Activated T-helper 1 cell treated with anti-CD3 and anti-CD28 coated beads, Interleukin-12 subunit alpha, Interleukin-12 subunit beta, Interleukin-2, Interleukin-4 antibody, amounts not matched to agents 30 ng/mL and 10 ng/mL and 1 ng/mL, durations not matched to agents 14 hours and 24 hours and 36 hours (primary cell): ENCODE measurements around the gene ACSM6. TPM values are rescaled to one million over a fixed set of nuclear protein-coding genes. Genes with fewer than 3 reads are reported as not detected.
A peak's percentile ranks its signal among the peaks of the same experiment; 100 is the strongest.

Source experiments
- DNase-seq: peaks from one replicate; pipeline ENCODE4 v3.0.0; 2021; ENCODE audit warnings: low spot score
- H3K27ac Mint-ChIP-seq: one replicate; pipeline ENCODE4 v1.8.0; 2021; ENCODE audit warnings: mild to moderate bottlenecking, mixed read lengths
- H3K27me3 Mint-ChIP-seq: one replicate; pipeline ENCODE4 v1.8.0; 2022; ENCODE audit warnings: mild to moderate bottlenecking, moderate library complexity, mixed read lengths; ENCODE audit not compliant: insufficient read depth
- H3K36me3 Mint-ChIP-seq: one replicate; pipeline ENCODE4 v1.8.0; 2021; ENCODE audit warnings: low read depth, mixed read lengths
- H3K4me1 Mint-ChIP-seq: one replicate; pipeline ENCODE4 v1.8.0; 2021; ENCODE audit warnings: low read depth, mixed read lengths
- H3K4me3 Mint-ChIP-seq: one replicate; pipeline ENCODE4 v1.8.0; 2021; ENCODE audit warnings: mild to moderate bottlenecking, moderate library complexity, mixed read lengths
- H3K9me3 Mint-ChIP-seq: one replicate; pipeline ENCODE4 v1.8.0; 2021; ENCODE audit warnings: mixed read lengths
- intact Hi-C: fragments of 100-400 bp; cut with micrococcal nuclease; formaldehyde crosslinking; loops from one replicate; pipeline ENCODE4 v1.15.1; 2024
- total RNA-seq: library from RNA; stranded (reverse); gene quantifications from 2 replicates; pipeline ENCODE4 v1.2.3, GENCODE V29; 2022

ACSM6 gene
- total RNA-seq, 1 donor from 2014 or later = not detected

GRCh38 chr10:95253686-95254085 is 59.6 kb downstream of the ACSM6 start:
- intact Hi-C loops = no loop called here
- DNase-seq = no peak
- Mint-ChIP-seq H3K4me3 (no peak overlapping the region), H3K9me3 (no peaks in the 10 kb centered on the region), H3K36me3 (peaks cover 3% of the 10 kb centered on the region), H3K27me3 (peaks cover 8% of the 10 kb centered on the region), H3K4me1 (peaks cover 8% of the 10 kb centered on the region), H3K27ac (no peak overlapping the region)

GRCh38 chr10:95254629-95255028 is 60.6 kb downstream of the ACSM6 start:
- H3K4me3 Mint-ChIP-seq = no peak overlapping the region
- H3K27ac Mint-ChIP-seq = no peak overlapping the region
- no peak for DNase-seq
- H3K36me3 Mint-ChIP-seq = peaks cover 2% of the 10 kb centered on the region
- H3K4me1 Mint-ChIP-seq = peaks cover 8% of the 10 kb centered on the region
- no peaks in the 10 kb centered on the region for H3K9me3 Mint-ChIP-seq
- peaks cover 8% of the 10 kb centered on the region for H3K27me3 Mint-ChIP-seq
- intact Hi-C loops = no loop called here

GRCh38 chr10:95256268-95256667 is 62.2 kb downstream of the ACSM6 start:
- Mint-ChIP-seq H3K9me3 (no peaks in the 10 kb centered on the region), H3K27ac (no peak overlapping the region), H3K4me3 (no peak overlapping the region), H3K27me3 (peaks cover 8% of the 10 kb centered on the region), H3K4me1 (peaks cover 8% of the 10 kb centered on the region), H3K36me3 (peaks cover 2% of the 10 kb centered on the region)
- intact Hi-C loops = no loop called here
- DNase-seq = no peak

- H3K27me3 Mint-ChIP-seq = peaks cover 3% of the 10 kb centered on the region
- no peak for DNase-seq
- H3K9me3 Mint-ChIP-seq = no peaks in the 10 kb centered on the region
- peaks cover 2% of the 10 kb centered on the region for H3K36me3 Mint-ChIP-seq
- no peak overlapping the region for H3K27ac Mint-ChIP-seq
- intact Hi-C loops = no loop called here
- H3K4me1 Mint-ChIP-seq = peaks cover 8% of the 10 kb centered on the region
- H3K4me3 Mint-ChIP-seq = no peak overlapping the region
Observed at GRCh38 chr10:95257849-95258248, 63.8 kb downstream of the ACSM6 start.

GRCh38 chr10:95260397-95260881 is 66.4 kb downstream of the ACSM6 start:
- H3K9me3 Mint-ChIP-seq = no peaks in the 10 kb centered on the region
- no peak for DNase-seq
- H3K4me1 Mint-ChIP-seq = no peaks in the 10 kb centered on the region
- peaks cover 2% of the 10 kb centered on the region for H3K27me3 Mint-ChIP-seq
- H3K36me3 Mint-ChIP-seq = peaks cover 2% of the 10 kb centered on the region
- H3K27ac Mint-ChIP-seq = no peak overlapping the region
- no peak overlapping the region for H3K4me3 Mint-ChIP-seq
- intact Hi-C loops = no loop called here

- Mint-ChIP-seq H3K4me1 (no peaks in the 10 kb centered on the region), H3K4me3 (no peak overlapping the region), H3K9me3 (no peaks in the 10 kb centered on the region), H3K36me3 (peaks cover 2% of the 10 kb centered on the region), H3K27me3 (peaks cover 2% of the 10 kb centered on the region), H3K27ac (no peak overlapping the region)
- intact Hi-C loops = no loop called here
- DNase-seq = no peak
Observed at GRCh38 chr10:95260909-95261552, 67.0 kb downstream of the ACSM6 start.

GRCh38 chr10:95261926-95262325 is 67.9 kb downstream of the ACSM6 start:
- peaks cover 4% of the 10 kb centered on the region for H3K36me3 Mint-ChIP-seq

GRCh38 chr10:95262763-95263518 is 68.9 kb downstream of the ACSM6 start:
- intact Hi-C loops = no loop called here
- DNase-seq = no peak
- H3K27me3 Mint-ChIP-seq = peaks cover 2% of the 10 kb centered on the region
- H3K27ac Mint-ChIP-seq = no peak overlapping the region
- H3K4me1 Mint-ChIP-seq = no peaks in the 10 kb centered on the region
- no peak overlapping the region for H3K4me3 Mint-ChIP-seq
- no peaks in the 10 kb centered on the region for H3K9me3 Mint-ChIP-seq
- peaks cover 4% of the 10 kb centered on the region for H3K36me3 Mint-ChIP-seq

More at GRCh38 chr10:95261926-95262325, 67.9 kb downstream of the ACSM6 start:
- H3K27me3 Mint-ChIP-seq = peaks cover 2% of the 10 kb centered on the region
- no peak for DNase-seq
- intact Hi-C loops = no loop called here
- H3K4me3 Mint-ChIP-seq = no peak overlapping the region
- H3K27ac Mint-ChIP-seq = no peak overlapping the region
- H3K4me1 Mint-ChIP-seq = no peaks in the 10 kb centered on the region
- H3K9me3 Mint-ChIP-seq = no peaks in the 10 kb centered on the region

- intact Hi-C loops = no loop called here
- no peak for DNase-seq
- Mint-ChIP-seq H3K27me3 (peaks cover 3% of the 10 kb centered on the region), H3K4me1 (no peaks in the 10 kb centered on the region), H3K4me3 (no peak overlapping the region), H3K36me3 (peaks cover 4% of the 10 kb centered on the region), H3K27ac (no peak overlapping the region), H3K9me3 (no peaks in the 10 kb centered on the region)
Observed at GRCh38 chr10:95263864-95264226, 69.8 kb downstream of the ACSM6 start.

GRCh38 chr10:95264227-95265051 is 70.4 kb downstream of the ACSM6 start:
- intact Hi-C loops = no loop called here
- no peak for DNase-seq
- Mint-ChIP-seq H3K36me3 (peaks cover 4% of the 10 kb centered on the region), H3K9me3 (no peaks in the 10 kb centered on the region), H3K4me1 (no peaks in the 10 kb centered on the region), H3K27me3 (peaks cover 4% of the 10 kb centered on the region), H3K4me3 (no peak overlapping the region), H3K27ac (no peak overlapping the region)

- Mint-ChIP-seq H3K4me3 (no peak overlapping the region), H3K4me1 (no peaks in the 10 kb centered on the region), H3K36me3 (peaks cover 4% of the 10 kb centered on the region), H3K27me3 (peaks cover 4% of the 10 kb centered on the region), H3K27ac (no peak overlapping the region), H3K9me3 (no peaks in the 10 kb centered on the region)
- intact Hi-C loops = no loop called here
- DNase-seq = no peak
Observed at GRCh38 chr10:95265572-95265971, 71.5 kb downstream of the ACSM6 start.

- Mint-ChIP-seq H3K27me3 (peaks cover 4% of the 10 kb centered on the region), H3K9me3 (no peaks in the 10 kb centered on the region), H3K36me3 (peaks cover 4% of the 10 kb centered on the region), H3K4me3 (no peak overlapping the region), H3K4me1 (no peaks in the 10 kb centered on the region), H3K27ac (peak overlapping the region; percentile 18)
- intact Hi-C loops = no loop called here
- no peak for DNase-seq
Observed at GRCh38 chr10:95266674-95267095, 72.6 kb downstream of the ACSM6 start.

GRCh38 chr10:95267251-95267650 is 73.2 kb downstream of the ACSM6 start:
- intact Hi-C loops = no loop called here
- H3K27ac Mint-ChIP-seq = no peak overlapping the region
- H3K9me3 Mint-ChIP-seq = no peaks in the 10 kb centered on the region
- peaks cover 4% of the 10 kb centered on the region for H3K27me3 Mint-ChIP-seq
- DNase-seq = no peak
- no peaks in the 10 kb centered on the region for H3K4me1 Mint-ChIP-seq
- no peak overlapping the region for H3K4me3 Mint-ChIP-seq
- H3K36me3 Mint-ChIP-seq = peaks cover 4% of the 10 kb centered on the region
